ENCODE measurements around the gene SLC30A9.

DNA sequence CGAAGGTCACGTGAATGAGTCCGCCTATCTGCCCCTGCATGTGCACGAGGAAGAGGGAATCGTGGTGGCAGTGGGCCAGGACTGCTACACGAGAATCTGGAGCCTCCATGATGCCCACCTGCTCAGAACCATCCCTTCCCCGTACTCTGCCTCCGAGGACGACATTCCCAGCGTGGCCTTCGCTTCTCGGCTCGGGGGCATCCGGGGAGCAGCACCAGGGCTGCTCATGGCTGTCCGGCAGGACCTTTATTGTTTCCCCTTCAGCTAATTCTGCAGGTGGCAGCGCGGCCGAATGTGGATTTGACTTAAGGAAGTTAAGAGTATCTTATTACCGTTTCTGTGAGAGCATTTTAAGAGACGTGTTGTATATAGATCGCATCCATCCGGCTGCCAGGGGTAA is 7.6 kb upstream of the SLC30A9 start:
- TF ChIP-seq SP2 (tag by site-specific recombination; IDR thresholded peaks at IDR 0.05) (no peak), TCF7L2 (IDR thresholded peaks at IDR 0.05; ENCODE audit: borderline replicate concordance, low read depth, low read length) (no peak), ZNF701 (tag by site-specific recombination; IDR thresholded peaks at IDR 0.05) (no peak)

Data from HEK293 (cell line).